Hepatocyte (in vitro differentiated cells): ENCODE results near the gene CDC6. TPM values are rescaled to one million over a fixed set of nuclear protein-coding genes. Genes with fewer than 3 reads are reported as not detected.

ENCODE experiments used
- DNase-seq: peaks from one replicate; pipeline ENCODE4 v3.0.0-alpha.2; 2016; ENCODE audit warnings: low spot score
- H2AFZ ChIP-seq: fragments of 200-600 bp; sonication (generic); 2 replicates; pipeline ENCODE4 v1.6.0; 2016; ENCODE audit warnings: antibody characterized with exemption, mild to moderate bottlenecking
- H3K27ac ChIP-seq: fragments of 200-600 bp; sonication (generic); 2 replicates; pipeline ENCODE4 v1.5.1; 2016; ENCODE audit warnings: mild to moderate bottlenecking
- H3K27me3 ChIP-seq: fragments of 200-600 bp; sonication (generic); 2 replicates; pipeline ENCODE4 v1.6.1; 2016
- H3K36me3 ChIP-seq: fragments of 200-600 bp; sonication (generic); replicated peaks from 2 replicates; pipeline ENCODE4 v1.5.1; 2016; ENCODE audit warnings: low read depth; ENCODE audit not compliant: insufficient read depth
- H3K4me1 ChIP-seq: fragments of 200-600 bp; sonication (generic); 2 replicates; pipeline ENCODE4 v1.5.1; 2016; ENCODE audit warnings: mild to moderate bottlenecking, moderate library complexity; ENCODE audit not compliant: insufficient read depth
- H3K4me2 ChIP-seq: fragments of 200-600 bp; sonication (generic); 2 replicates; pipeline ENCODE4 v1.6.0; 2016
- H3K4me3 ChIP-seq: fragments of 200-600 bp; sonication (generic); 2 replicates; pipeline ENCODE4 v1.5.1; 2016; ENCODE audit warnings: mild to moderate bottlenecking
- H3K79me2 ChIP-seq: fragments of 200-600 bp; sonication (generic); 2 replicates; pipeline ENCODE4 v1.6.0; 2017; ENCODE audit warnings: mild to moderate bottlenecking
- H3K9me2 ChIP-seq: fragments of 200-600 bp; sonication (generic); replicated peaks from 2 replicates; pipeline ENCODE4 v1.6.0; 2017; ENCODE audit warnings: mild to moderate bottlenecking; ENCODE audit not compliant: insufficient read depth
- H3K9me3 ChIP-seq: fragments of 200-600 bp; sonication (generic); 2 replicates; pipeline ENCODE4 v1.5.1; 2016; ENCODE audit warnings: low read depth, mild to moderate bottlenecking
- H4K20me1 ChIP-seq: fragments of 200-600 bp; sonication (generic); 2 replicates; pipeline ENCODE4 v1.6.0; 2016; ENCODE audit warnings: mild to moderate bottlenecking; ENCODE audit not compliant: insufficient read depth, poor library complexity, severe bottlenecking
- CTCF ChIP-seq: fragments of 200-600 bp; sonication (generic); IDR thresholded peaks from 2 replicates; pipeline ENCODE4 v1.5.1; 2016; ENCODE audit warnings: antibody characterized with exemption, mild to moderate bottlenecking; ENCODE audit not compliant: poor library complexity
- EZH2 ChIP-seq: fragments of 200-600 bp; sonication (generic); IDR thresholded peaks from 2 replicates; pipeline ENCODE4 v1.6.1; 2016; ENCODE audit warnings: antibody characterized with exemption, mild to moderate bottlenecking, borderline replicate concordance
- EZH2phosphoT487 ChIP-seq: fragments of 200-600 bp; sonication (generic); IDR thresholded peaks from one replicate; pipeline ENCODE4 v1.6.1; 2018; ENCODE audit warnings: antibody characterized with exemption, mild to moderate bottlenecking, low read depth, moderate library complexity; ENCODE audit not compliant: unreplicated experiment, severe bottlenecking
- WGBS: methylation state at CpG from one replicate; pipeline ENCODE4 v1.1.6; 2016; ENCODE audit warnings: low lambda C conversion rate; ENCODE audit errors: missing lambda C conversion rate; 5-methylcytosine and 5-hydroxymethylcytosine counted together
- polyA plus RNA-seq: library from polyadenylated mRNA; unstranded; fragments of >200 nt; fragmentation: Nextera tagmentation; extraction: Ambion mirVana; gene quantifications from 2 replicates; pipeline ENCODE4 v1.2.1, GENCODE V29; 2016
- total RNA-seq: library from RNA; depleted of rRNA; stranded (reverse); fragments of >200 nt; gene quantifications from 2 replicates; pipeline ENCODE4 v1.2.3, GENCODE V29; 2014

The CDC6 gene
- total and polyA plus RNA-seq, 2 experiments from 2014 or later, result 5.1 to 5.8 TPM

- H3K9me3 ChIP-seq, result no peaks in the 10 kb centered on the region
- no peak for DNase-seq
- no peak for TF ChIP-seq EZH2phosphoT487
- TF ChIP-seq EZH2, result no peak
- TF ChIP-seq CTCF, result no peak
- no peak overlapping the region for H2AFZ ChIP-seq
- H3K9me2 ChIP-seq, result no peaks in the 10 kb centered on the region
- no peaks in the 10 kb centered on the region for H3K36me3 ChIP-seq
- H3K79me2 ChIP-seq, result peaks cover 32% of the 10 kb centered on the region
- H3K4me1 ChIP-seq, result peaks cover 73% of the 10 kb centered on the region
- peak overlapping the region; percentile 96 for H3K27ac ChIP-seq
- 17% methylated on average over 2 of the region's 2 CpGs for WGBS
- no peak overlapping the region for H3K4me3 ChIP-seq
- H3K4me2 ChIP-seq, result peak overlapping the region; percentile 95
- H3K27me3 ChIP-seq, result no peaks in the 10 kb centered on the region
- no peaks in the 10 kb centered on the region for H4K20me1 ChIP-seq
Measured at GRCh38 chr17:40306395-40306794, 18.7 kb downstream of the CDC6 start.

GRCh38 chr17:40307001-40307730 lies 19.5 kb downstream of the CDC6 start:
- WGBS, result 22% methylated on average over 10 of the region's 10 CpGs

GRCh38 chr17:40307740-40308239 lies 20.1 kb downstream of the CDC6 start:
- 17% methylated on average over 3 of the region's 3 CpGs for WGBS
- Histone ChIP-seq H3K36me3 (no peaks in the 10 kb centered on the region), H3K27me3 (no peaks in the 10 kb centered on the region), H3K9me3 (no peaks in the 10 kb centered on the region), H2AFZ (no peak overlapping the region), H3K27ac (peak overlapping the region; percentile 96), H3K4me1 (peaks cover 81% of the 10 kb centered on the region), H3K79me2 (peaks cover 46% of the 10 kb centered on the region), H4K20me1 (no peaks in the 10 kb centered on the region), H3K9me2 (no peaks in the 10 kb centered on the region), H3K4me2 (peak overlapping the region; percentile 95), H3K4me3 (no peak overlapping the region)
- TF ChIP-seq EZH2phosphoT487 (no peak), EZH2 (no peak)
- DNase-seq, result no peak

More at GRCh38 chr17:40307001-40307730, 19.5 kb downstream of the CDC6 start:
- Histone ChIP-seq H2AFZ (no peak overlapping the region), H3K9me3 (no peaks in the 10 kb centered on the region), H3K4me3 (no peak overlapping the region), H3K36me3 (no peaks in the 10 kb centered on the region), H3K27ac (peak overlapping the region; percentile 96), H3K4me2 (peak overlapping the region; percentile 95), H3K79me2 (peaks cover 39% of the 10 kb centered on the region), H3K27me3 (no peaks in the 10 kb centered on the region), H4K20me1 (no peaks in the 10 kb centered on the region), H3K9me2 (no peaks in the 10 kb centered on the region), H3K4me1 (peaks cover 79% of the 10 kb centered on the region)
- DNase-seq, result peak; percentile 74
- no peak for TF ChIP-seq EZH2phosphoT487
- TF ChIP-seq EZH2, result no peak
- no peak for TF ChIP-seq CTCF
